NCI-H2171 treated with DMSO at 0.1 percent for 48 hours (cell line): ENCODE data around the gene COL16A1.

Experiments used
- DNase-seq: peaks from one replicate; lab custom pipeline; 2025; lab: John Stamatoyannopoulos, UW

COL16A1 gene

DNA sequence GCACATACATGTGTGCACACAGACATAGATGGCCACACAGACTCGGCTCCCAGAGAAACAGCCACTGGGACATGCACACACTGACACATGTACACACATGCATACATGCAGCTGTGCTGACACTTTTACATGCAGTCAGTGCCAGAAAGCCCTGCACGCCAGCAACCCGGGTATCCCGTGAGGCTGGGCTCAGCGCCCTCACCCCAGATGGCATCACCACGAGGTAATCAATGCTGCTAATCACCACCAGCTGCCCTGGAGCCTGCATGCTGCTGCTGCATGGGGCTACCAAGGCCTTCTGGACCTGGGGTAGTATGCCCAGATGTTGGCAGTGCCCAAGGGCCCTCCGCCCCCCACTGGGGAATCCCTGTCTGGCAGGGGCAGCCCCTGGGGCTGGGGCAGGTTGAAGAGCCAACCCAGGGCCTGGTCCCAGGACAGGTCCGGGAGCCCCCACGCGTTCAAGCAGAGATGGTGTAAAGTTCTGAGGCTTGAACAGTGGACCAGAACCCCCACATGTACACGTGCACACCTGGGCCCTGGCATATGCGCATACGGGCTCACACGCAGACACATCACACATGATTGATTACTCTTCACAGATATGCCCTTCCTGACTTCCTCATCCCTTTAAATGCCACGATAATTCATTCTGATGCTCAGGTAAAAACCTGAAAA, 2.7 kb upstream of the COL16A1 start:
- peak; percentile 78 for DNase-seq

DNA sequence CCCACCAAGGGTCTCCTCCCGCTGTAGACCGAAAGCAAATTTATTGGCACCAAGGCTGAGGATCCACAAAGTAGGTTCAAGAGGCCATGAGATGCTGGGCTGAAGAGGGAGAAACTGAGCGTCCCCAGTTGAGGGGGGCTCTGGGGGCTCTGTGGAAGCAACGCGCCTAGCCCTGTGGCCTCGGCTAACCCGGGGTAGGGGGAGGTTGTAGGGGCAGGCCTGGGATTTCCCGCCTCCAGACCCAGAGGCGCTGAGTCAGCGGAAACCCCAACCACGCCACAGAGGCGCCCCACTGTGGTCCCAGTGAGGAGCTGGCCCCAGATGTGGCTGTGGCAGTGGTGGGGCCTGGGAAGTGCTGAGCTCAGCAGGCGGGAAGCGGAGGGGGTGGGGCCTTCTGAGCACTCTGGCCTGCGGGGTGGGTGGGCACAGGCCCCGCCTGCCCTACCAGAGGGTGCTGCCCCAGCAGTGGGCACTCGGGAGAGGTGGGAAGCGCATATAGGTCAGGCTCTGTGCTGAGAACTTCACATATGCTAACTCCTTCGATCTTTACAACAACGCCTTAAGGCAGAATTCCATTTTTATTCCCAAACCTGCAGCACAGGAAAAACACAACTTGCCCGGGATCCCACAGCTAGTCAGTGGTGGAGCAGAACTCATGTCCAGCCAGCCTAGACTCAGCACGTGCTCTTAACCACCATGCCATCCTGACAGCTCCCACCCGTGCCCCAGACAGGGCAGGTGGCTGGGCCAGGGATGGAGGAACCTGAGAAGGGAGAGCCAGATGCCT, 1.5 kb upstream of the COL16A1 start:
- no peak for DNase-seq

DNA sequence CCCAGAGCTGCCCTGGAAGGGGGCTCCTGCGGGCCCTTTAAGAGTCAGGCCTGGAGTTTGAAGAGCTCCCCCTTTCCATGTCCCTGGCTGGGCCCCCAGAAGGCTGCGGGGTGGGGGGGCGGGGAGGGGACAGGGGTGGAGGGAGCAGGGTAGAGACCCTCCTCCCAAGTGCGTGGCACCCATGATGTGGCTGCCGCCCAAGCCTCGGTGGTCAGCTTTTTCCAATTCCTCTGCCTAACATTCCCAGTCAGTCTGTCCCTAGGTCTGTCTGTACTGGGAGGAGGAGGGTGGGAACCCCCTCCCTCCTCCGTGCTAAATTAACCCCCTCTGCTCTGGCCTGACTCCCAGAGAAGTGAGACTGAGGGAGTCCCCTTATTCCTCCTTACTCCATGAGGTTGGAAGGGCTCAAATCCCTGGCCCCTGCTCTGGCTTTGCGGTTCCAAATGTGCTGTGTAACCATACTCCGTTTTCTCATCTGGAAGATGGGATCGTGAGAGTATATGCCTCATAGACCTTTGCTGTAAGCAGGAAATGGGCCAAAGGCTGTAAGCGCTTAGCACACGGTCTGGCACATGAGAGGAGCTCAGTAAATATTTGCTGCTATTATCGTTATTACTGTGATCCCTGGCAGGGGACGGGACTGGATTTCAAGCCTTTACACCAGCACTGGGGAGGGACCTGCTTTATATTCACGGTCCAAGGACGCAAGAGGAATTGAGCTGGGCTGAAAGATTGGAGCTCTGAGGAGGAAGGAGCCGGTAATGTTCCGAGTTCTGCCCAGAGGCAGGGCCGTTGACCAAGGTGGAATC, 658 bp upstream of the COL16A1 start:
- no peak for DNase-seq

DNA sequence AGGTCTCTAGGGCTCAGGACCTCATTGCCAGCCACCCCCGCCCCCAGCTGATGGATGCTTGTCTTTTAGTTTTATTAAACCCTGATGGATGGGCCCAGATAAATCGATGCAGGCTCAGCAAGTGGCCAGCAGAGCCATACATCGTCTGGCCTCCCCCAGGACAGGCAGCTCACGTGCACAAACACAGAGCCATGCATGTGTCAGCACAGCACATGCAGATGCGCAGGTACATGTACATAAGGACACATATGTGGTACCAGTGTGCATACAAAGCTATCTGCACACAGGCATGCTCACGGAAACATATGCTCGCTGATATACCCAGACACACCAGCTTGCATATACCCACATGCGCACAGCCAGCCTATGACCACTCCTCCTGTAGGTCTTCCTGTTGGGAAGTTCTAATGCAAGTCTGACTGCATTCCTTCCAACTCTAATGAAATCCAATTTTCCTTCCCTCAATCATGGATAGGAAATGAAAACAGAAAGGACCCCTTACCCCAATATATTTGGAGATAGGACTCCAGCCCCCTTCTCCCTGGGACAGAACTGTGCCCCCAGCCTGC, 897 bp downstream of the COL16A1 start:
- no peak for DNase-seq

DNA sequence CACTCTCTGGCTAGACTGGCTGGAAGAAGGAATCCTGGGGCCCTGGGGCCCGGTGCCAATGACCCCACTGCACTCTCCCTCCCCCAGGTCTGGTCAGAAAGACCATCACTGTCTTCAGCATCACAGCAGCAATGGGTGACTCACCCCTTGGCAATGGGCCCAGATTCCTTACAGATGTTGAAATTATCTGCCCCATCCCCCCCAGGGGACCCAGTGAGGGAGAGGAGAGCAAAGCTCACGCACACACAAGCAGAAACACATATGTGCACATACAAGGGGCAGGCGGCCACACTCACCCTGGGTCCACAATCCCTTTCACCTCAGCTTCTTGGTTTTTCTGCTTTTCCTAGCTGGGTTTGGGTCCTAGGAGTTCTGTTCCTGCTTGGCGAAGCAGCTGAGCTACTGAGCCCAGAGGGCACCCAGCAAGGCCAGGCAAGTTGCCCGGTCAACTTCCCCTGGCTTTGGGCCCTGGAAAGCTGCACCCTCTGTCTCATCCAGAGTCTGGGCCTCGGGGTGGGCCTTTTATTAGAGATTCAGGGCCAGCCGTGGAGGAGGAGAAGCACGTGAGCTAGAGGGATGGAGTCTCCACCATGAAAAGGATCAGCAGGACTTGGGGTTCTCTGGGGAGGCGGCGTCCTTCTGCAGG, 2.6 kb downstream of the COL16A1 start:
- DNase-seq, result peak; percentile 63

DNA sequence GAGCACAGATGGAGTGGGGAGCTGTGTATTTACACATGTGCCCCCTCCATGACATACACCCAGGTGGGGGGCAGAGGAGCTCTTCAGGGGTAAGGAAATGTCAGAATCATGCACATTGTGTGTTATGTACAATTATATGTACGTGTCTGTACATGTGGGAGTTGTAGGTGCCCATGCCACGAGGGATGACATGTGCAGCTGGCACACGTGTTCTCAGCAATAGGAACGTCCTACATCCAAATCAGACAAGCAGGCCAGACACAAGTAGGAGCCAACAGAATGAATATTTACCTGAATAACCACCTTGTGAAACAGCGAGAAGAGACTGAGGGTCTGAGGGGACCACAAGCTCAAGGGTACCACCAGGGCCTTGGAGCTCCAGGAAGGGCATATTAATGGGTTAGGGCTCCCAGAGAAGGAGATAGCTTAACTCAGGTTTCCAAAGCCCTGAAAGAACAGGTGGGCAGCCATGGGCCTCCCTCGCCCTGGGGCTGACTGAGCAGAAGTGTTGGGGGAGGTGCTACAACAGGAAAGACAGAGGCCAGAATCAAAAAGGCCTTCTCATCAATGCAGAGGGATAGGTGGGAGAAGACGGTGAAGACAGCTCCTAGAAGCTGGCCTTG, 3.2 kb downstream of the COL16A1 start:
- DNase-seq, result peak; percentile 44

DNA sequence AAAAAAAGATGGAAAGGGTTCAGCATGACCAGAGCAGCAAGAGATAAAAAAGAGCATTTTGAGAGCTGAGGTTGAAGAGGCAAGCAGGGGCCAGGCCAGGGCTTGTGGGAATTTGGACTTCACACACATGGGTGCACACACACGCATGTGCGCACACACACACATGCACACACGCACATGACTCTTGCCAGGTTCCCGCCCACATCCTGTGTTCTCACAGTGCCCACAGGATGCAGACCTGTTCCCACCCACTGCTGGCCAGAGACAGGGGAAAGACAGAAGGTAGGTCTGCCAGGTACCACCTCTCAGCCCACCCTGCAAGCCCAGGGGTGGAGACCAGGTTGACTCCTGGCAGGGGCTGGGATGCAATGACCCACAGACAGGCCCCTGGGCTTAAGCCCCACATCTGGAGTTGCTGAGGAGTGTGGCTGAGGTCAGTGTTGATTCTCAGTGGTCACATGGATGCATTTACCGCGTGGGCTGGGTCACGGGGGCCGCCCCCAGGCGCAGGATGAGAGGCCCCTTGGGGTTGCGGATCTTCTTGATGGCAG, 4.4 kb downstream of the COL16A1 start:
- DNase-seq, result no peak

DNA sequence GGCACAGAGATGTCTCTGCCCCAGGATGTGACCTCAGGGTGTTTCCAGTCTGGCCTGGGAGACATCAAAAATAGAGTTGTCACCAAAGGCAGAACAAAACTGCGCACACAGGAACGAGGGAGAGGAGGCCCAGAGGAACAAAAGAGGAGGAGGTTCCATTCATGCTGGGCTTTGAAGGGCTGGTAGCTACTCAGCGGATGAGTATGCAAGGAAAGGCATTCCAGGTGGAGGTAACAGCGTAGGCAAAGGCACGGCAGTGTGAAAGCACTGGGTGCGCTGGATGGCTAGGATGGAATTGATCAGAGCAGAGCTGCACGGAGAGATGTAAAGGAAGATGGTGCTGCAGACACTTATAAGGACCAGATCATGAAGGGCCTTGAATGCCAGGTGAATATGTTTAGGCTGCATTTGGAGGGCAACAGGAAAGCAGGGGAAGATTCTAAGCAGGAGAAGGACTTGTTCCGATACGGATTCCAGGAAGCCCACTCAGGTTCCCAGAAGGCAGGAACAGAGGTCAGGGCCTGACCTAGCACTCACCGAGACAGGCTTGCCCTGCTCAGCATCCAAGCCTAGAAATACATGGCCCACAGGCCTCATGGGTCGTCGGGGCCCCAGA, 6.3 kb downstream of the COL16A1 start:
- no peak for DNase-seq

DNA sequence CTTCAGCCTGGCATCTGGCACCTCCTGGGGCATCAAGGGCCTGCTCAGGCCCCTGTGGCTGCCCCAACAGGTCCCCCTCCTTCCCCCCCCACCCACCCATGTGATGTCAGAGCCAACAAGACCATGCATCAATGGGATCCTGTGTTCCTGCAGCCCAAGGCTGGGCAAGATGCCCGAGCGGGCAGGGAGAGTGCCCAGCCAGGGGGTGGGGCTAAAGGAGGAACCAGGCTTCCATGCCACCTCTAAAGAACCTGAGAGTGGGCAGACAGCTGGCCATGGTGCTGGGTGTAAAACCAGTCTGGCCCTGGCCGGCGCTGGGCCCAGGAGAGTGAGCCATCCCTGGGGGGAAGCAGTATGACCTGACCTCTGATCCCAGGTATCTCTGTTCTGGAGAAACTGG, 7.6 kb downstream of the COL16A1 start:
- DNase-seq, result no peak

DNA sequence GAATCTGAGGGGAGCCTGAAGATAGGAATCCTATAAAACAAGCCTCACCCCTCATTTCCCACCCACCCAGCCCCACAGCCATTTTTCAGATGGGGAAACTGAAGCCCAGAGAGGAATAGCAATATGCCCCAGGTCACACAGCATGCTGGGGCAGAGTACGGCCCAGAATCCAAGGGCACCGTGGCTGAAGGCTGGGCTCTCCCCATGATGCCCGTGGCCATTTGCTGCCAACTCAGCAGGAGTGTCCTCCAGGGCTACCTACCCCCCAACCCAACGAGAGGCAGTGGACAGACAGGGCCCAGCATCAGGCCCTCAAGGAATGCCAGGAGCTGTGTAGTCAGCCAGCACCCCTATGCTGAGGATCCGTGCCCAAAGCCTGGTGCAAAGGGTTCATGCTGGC, 8.5 kb downstream of the COL16A1 start:
- no peak for DNase-seq

DNA sequence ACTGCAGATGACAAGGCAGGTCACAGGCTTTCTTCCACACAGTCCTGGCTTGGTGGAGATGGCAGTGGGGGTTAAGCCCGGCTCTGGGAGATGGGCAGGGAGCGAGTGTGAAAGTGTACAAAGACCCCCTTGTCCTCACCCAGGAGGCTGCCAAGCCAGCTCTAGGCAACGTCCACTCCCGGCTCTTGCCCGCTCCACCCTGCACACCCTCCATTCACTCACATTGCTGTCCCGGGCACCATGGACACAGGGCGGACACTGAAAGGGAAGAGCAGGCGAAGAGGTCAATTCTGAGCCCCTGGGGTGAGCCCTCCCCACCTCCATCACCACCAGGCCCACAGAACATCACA, 8.9 kb downstream of the COL16A1 start:
- DNase-seq, result no peak

DNA sequence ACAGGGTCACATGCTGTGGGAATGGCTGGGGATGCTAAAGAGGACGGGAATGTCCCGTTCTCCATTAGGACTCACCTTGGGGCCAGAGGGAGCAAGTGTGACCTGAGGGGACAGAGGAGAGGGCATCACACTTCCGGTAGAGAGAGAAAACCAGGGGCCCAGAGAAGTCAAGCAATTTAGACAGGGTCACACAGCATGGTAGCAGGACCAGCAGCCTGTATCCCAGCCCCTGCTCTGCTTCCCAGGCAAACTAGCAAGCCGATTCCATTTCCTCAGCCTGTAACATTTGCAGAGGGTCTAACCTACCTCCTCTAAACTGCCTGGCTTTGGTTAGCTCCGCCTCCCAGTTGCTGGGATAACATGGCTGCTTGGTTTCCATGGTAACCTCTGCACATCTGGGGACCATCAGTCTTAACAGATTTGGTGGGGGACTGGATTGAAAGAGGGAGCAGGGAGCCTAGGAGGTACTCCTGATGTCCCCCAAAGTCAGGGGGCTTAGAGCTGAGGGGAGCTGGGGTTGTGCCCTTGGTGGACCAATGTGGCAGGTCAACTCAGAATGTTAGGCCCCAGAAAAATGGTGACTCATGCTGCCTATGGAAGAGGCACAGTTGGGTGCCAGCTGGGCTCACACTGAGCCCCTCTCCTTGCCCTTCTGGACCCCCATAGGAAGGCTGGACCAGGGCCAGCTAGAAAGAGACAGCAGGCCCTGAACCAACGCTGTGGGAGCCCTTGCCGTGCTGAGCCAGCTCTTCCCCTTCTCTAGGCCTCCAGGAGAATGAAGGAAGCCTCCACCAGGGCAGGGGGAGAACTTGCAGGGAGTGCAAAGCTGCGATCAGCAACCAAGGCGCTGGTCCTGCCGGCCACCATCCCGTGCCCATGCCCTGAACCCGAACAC, 9.5 kb downstream of the COL16A1 start:
- peak; percentile 25 for DNase-seq

DNA sequence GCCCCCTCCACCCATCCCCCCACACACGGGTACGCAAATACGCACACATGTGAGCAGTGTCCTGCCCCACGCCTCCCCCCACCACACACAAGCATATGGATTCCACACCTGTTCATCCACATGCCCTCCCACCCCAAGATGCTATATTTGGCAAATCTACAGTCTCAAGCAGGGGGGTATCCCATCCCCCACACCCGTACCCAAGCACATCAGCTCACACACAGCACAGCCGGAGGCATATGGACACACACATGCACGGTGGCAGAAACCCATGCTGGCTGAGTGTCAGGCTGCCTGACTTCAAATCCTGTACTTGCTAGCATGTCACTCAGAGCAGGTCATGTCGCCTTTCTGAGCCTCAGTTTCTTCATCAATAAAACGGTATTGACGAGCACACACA, 10.6 kb downstream of the COL16A1 start:
- DNase-seq, result peak; percentile 91

DNA sequence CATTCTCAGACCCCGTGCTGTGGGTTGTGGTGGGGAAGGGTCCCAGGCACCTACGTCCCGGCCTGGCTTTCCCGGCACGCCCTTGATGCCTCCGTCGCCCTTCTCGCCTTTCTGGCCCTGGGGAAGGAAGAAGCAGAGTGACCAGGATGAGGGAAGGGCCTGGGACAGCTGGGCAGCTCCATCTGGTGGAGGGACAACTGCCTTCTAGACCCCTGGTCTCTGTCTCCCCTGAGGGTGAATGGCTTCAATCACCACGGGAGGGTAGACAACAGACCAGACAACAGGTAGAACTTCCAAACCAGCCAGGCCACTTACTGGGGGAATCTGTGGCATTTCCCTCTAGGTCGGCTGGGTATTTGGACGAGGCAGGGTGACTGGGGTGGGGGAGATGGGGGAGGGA, 11.9 kb downstream of the COL16A1 start:
- DNase-seq, result no peak

DNA sequence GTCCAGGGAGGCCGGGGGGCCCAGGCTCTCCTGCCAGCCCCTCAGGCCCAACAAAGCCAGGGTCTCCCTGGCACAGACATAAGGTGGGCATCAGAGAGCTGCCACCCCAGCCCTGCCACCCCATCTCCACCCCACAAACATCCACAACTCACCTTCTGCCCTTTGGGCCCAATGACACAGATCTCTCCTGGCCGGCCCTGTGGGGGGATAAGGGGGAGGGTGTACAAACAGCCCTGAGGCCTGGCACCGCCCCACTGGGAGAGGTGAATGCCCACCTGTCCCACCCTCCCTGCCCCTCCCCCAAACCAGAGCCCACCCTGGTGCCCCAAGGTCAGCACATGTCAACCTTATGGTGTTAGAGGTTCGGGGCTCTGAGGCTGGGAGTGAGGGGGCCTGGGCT, 12.4 kb downstream of the COL16A1 start:
- no peak for DNase-seq

DNA sequence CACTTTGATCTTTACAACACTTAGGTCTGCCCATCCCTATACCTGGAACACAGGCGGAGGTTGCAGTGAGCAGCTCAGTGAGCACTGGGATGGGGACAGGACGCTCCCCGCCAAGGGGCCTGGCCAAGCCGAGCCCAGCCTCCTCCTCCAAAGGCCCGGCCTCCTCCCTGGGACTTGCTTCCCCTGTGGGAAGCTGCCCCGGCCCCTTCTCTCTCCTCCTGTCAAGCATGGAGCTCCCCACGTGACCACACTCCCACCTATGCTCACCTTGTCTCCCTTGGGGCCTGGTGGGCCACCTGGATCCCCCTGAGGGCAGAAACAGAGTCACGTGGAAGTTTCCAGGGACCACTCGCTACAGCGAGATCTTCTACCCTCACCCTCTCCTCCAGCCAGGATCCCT, 12.9 kb downstream of the COL16A1 start:
- DNase-seq, result no peak

DNA sequence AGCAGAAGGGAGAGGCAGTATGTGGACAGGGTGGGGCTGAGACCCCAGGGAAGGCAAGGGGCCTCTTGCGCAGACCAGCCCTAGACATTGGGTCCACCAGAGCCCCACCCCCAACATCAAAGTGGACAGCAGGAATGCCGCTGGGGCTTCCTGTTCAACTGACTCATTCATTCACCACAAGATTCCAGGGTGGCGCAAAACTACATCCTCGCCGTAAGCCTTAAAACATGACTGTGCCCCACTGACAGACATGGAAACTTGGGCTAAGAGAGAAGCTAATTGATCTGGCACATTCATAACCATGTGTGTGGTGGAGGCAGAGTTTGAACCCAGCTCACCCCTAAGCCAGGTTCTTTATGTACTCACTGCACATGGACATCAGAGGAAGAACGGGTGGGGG, 14.0 kb downstream of the COL16A1 start:
- no peak for DNase-seq

DNA sequence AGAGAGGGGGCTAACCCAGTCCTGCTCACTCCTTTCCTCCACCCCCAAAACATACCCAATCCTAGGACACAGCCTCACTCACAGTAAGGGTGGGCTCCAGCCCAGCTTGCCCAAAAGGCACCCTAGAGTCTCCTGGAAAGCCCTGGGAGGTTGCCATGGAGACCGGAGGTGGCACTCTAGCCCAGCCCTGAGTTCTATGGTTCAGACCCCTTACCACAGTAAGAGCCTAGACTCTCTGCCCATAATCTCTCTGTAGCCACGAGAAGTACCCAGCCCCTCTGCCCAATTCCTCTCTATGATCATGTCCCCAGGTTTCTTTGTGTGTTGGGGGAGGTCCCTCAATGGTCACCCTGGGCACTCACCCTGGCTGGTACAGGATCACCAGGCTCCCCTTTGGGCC, 14.4 kb downstream of the COL16A1 start:
- no peak for DNase-seq

DNA sequence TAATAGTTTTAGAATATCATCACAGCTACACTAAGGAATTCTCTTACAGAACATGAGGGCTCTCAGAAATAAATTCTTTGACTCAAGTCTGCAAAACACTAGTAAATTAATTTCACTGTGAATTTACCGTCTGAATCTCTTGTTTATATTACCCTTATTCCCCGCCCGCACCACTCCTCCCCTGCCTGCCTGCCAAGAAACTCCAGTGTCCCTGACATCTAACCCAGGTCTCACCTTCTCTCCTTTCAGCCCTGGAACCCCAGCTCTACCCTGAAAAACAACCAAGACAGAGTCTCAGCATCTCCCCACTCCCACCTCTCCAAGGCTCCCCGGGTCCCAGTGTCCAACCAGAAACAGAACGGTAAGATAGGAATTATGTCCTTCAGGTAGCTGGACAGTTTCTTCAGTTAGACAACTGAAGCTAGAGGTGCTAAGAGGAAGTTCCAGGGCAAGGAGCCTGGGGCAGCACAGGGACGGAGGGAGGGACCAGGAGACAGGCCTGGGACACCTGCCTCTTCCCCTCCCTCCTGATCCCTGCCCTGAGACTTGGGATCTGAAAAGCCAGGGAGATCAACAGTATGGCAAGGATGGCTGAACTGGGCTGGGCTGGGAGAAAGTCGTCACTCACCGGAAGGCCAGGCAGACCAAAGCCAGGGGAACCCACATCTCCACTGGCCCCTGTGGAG, 15.4 kb downstream of the COL16A1 start:
- DNase-seq, result no peak
